Measurements from ENCODE around the gene C5orf15. TPM values are rescaled to one million over a fixed set of nuclear protein-coding genes. Genes with fewer than 3 reads are reported as not detected.

Gene C5orf15
- polyA plus RNA-seq, 1 donor = 56.7 TPM

DNA sequence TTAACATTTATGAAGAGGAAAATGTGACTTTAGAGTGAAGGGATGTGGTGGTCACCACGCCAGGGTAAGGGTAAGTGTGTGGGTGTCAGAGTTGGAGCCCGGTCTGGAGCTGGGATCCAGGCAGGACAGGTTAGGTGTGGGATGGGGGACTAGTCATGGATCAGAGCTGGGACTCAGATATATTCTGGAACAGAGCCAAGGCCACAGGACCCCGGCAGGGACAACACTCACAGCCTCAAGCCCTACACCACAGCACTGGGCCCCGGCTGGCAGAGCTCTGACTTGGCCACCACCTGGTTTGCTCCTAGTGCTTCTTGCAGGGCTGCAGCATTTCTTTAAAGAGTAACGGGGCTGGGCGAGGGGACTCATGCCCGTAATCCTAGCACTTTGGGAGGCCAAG is 47.4 kb downstream of the C5orf15 start:
- no peak for DNase-seq

DNA sequence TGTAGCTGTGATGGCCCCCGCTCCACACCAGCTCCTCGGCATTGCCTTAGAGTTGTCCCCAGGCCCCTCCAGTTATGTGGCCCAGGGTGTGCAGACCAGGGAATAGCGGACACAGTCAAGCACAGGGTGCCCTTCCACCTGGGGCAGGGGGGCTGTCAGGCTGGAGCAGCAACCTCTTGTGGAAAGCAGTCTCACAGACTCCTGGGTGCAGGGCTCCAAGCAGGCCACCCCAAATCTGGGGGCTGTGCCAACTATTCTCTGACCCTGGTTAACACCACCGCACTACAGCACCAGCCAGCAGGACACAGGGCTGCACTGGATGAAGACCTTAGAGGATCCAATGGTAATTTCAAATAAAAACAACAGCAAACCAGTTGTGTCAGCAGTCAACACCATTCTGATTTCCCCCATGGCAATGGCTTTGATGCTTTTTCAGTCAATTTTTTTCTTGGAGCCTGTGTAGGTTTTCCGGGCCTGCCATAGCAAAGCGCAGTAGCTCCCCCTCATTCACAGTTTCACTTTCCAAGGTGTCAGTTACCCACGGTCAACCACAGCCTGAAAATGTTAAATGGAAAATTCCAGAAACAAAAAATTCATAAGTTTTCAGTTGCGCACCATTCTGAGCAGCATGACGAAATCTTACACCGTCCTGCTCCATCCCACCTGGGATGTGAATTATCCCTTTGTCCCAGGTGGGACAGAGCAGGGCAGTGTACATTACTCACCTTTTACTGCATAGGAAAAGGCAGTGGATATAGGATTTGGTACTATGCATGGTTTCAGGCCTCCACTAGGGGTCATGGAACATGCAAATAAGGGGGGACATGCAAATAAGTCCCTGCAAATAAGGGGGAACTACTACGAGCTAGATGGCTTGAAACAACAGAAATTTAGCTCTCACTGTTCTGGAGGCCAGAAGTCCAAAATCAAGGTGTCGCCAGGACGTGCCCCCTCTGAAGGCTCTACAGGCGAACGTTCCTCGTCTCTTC is 49.0 kb downstream of the C5orf15 start:
- no peak for DNase-seq

DNA sequence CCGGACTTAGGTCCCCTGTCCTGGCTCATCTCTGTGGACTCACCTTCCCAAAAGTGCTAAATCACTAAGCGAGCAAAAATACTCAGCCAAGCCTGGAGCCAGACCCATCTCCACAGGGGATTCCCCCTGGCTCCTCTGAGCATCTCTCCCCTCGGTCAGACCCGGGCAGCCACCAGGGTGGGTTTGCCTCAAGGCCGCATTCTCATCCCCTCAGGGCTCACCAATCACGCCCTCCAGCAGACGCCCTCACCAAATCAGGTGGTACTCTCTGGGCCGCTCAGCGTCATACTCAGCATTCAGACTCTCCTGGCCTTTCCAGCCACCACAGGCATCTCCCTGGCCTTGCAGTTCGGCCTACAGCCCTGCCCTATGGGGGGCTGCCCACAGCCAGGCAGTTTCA is 49.7 kb downstream of the C5orf15 start:
- DNase-seq = no peak

DNA sequence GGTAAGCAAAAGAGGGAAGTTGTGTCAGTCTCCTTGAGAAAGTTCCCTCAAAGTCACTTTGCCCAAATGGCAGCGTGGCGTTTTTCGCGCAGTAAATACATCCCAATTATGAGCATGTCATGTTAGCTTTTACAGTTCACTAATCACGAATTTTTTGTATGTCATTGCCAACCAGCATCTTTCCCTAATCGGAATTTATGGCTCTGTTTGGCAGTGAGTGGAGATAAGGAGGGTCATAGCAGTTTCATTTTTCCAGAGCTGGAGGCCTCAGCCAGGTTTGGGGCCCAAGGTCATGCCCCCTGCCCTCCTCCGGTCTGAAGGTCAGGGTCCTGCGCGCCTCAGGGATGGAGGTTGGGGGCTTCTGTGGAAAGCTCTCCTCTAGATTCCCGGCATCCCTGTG is 50.1 kb downstream of the C5orf15 start:
- DNase-seq = no peak

DNA sequence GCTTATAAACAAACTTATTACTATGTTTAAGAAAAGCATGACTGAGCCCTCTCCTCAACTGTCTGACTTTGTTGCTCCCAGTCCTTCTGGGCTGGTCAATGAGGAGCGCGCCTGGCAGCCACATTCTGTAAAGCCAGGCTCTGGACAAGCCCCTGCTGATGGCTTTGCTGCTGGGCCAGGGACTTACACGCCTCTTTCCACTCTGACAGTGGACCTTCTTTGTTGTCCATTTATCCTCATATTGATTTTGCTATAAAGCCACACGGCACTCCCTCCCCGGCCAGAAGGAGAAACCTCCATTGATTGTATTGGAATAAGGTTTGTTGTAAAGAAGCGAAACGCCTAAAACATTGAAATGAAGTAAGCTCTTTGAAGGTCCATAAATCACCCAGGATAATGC is 50.6 kb downstream of the C5orf15 start:
- no peak for DNase-seq

DNA sequence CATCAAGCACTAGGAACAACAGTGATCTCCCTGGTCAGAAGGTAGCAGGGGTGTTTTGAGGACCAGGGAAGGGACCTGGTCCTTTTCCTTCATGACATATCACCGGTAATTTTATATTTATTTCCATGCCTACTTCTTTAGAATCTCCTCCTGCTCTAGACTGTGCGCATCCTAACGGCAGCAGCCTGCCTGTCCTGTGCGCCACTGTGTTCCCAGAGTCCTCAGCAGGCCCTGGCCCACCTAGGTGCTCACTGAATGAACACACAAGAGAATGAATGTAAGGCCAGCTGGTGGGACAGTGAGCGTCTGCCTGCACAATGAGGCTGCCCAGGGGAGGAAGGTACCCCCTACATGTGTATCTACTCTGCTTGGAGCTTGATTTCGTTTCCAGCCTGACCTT is 51.5 kb downstream of the C5orf15 start:
- DNase-seq = no peak

DNA sequence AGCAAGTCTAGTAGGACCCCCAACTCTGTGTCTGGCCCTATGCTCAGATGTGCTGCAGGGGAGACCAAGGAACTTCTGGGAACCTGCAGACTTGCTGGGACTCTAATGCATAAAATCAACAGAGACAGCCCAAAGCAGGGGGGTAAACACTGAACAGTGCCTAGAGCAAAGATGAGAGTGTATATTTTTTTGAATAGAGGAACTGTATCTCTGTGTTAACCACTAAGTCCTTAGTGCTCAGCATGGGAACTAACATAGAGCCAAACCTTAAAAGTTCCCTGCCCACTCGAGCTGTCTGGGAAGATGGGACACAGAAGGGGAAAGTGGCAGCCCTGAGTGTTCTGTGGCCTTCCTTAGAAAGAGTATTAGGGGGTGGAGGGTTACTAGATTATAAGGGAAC is 51.9 kb downstream of the C5orf15 start:
- DNase-seq = no peak

DNA sequence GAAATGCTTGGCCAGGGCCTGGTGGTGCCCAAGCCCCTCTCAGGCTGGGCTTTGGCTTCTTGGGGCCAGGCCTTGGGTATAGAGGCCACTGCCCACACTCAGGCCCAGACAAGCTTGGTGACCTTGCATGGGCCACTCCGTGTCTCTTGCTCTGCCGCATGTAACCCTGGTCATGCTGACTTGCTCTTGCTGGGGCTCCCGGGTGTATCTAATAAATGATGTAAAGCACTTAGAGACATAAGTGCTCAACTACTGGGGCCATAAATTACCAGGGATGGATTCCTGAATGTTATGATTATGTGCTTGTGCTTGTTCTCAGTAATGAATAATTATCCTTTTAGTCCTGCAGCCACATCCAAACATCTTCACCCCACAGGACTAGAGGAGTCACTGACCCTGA is 54.0 kb downstream of the C5orf15 start:
- DNase-seq = no peak

DNA sequence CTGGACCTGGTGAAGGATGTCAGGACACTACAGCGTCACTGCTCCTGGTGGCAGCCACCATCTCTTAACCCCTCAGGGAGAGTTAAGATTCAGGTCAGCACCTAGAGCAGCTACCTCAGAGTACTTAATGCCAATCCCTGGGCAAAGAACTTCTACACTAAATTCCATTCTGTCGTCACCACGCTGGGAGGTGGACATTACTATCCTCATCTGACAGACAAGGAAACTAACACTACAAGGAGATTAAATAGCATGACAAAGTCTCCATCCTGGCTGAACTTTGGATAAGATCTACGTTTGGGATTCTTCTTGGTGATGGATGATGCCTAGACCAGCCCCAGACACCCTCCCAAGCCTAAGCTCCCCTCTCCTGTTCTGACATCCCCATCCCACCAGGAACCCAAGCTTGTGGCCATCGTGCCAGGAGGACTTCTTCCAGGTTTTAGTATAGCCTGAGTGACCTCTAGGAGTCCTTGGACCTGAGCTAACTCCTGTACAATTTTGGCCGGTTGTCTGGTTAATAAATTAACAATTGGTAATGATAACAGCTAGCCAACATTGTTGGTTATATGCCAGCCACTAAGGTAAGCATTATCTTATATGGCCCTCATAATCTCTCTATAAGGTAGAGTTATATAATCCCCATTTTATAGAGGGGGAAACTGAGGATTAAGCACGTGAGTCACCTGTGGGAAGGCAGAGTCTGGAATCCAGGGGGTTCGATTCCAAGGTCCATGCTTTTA is 54.8 kb downstream of the C5orf15 start:
- DNase-seq = no peak

DNA sequence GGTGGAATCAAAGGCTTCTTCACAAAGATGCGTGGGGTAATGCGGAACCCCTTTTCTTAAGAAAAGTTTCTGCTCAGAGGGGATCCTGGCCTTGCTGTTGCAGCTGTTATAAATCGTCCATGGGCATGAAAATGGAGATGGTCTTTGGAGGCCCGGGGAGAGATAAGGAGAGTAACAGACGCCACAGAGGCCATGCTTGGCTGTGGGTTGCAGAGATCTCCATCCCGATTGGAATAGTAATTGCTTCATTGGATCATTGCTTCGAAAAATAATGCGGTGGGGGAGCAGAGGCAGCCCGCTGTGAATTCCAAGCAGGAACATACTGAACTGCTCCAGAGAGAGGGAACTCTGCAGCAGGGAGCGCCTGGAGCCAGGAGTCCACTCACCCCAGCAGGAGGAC is 55.5 kb downstream of the C5orf15 start:
- no peak for DNase-seq

DNA sequence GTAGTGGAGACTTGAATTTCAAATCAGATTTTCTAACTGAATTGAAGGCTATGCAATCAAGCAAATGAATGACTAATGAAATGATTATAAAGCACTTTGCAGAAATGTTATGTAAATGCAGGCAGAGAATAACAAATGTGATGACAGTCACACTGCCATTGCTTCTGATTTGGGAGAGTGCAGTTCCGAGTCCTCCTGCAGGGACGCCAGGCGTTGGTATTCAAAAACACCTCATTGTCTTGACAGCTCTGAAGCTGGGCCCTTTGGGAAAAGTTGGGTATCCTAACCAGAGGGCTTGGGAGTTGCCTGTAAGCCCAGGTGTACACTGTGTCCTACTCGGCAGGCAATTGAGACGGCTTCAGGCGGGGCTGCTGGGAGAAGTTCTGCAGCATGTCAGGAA is 57.9 kb downstream of the C5orf15 start:
- DNase-seq = no peak

DNA sequence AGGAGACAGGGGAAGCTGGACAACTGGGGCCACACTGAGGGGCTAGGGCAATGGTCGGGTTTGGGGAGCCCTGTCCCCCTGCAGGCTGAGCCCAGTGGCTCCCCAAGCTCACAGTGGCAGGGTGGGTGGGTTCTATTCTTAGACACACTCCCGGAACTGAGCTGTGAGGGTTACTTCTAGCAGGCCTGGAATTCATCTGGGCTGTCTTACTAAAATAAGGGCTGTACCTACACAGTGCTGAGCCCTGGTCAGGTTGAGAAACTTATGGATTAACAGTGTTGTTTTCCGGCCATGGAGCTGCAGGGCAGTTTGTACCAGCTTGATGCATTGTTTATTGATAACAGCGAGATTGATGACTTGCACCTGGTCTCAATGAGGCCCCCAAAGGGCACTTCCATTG is 58.8 kb downstream of the C5orf15 start:
- DNase-seq = no peak

DNA sequence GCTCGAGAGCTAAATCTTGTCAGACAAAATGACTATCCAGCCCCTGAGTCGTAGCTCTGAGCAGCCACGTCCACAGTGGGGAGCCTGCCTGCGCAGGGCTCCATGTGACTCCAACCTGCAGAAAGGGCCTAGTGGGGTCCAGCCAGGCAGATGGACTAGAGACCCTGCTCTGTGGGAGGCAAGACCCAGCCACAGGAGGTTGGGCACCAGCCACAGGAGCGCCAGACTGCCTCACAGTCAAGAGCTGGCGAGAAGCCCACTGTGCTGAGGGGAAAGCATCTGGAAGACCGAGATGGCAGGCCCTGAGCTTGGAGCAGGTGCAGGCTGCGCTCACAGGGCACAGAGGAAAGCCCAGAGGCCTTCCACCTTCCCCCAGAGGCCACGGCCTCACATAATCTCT is 61.4 kb downstream of the C5orf15 start:
- no peak for DNase-seq

DNA sequence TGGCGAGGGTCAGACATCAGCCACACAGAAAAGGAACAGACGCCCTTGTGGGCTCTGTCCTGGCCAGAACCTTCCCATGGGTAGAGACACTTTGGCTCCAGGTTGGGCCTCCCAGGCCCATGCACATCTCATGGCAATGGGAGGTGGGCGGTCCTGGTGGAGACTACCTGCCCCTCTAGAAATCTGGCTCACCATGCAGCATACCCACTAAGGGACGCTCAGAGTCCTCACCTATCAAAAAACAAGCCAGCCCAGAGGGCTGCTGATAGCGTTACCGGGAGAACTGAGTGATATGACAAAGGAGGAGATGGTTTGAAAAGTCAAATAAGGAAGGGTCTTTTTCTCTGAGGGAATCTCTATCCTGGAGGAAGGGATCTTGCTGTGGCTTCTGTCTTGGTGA is 62.1 kb downstream of the C5orf15 start:
- DNase-seq = no peak

Other genes starting within 250 kb of the C5orf15 start
- gene VDAC1, start 36.4 kb upstream of the C5orf15 start, polyA plus RNA-seq (ENCODE audit: insufficient read length) = 208 TPM
- gene TCF7, start 146.1 kb upstream of the C5orf15 start, polyA plus RNA-seq (ENCODE audit: insufficient read length) = 2.3 TPM
- gene SKP1, start 208.3 kb upstream of the C5orf15 start, polyA plus RNA-seq (ENCODE audit: insufficient read length) = 332 TPM

All from hindlimb muscle (tissue), 1 donor.